HepG2 (cell line): ENCODE measurements around the gene TTN.

ENCODE experiments used
- PAX8 ChIP-seq: sonication (generic); formaldehyde crosslinking; IDR thresholded peaks from 2 replicates; pipeline ENCODE4 v1.8.0; 2022; ENCODE audit warnings: mild to moderate bottlenecking, missing genetic modification reagents, borderline replicate concordance
- TF ChIP-seq, protein P1 (sequence below): sonication (generic); formaldehyde crosslinking; IDR thresholded peaks from 2 replicates; pipeline ENCODE4 v1.5.0; 2020; ENCODE audit warnings: mild to moderate bottlenecking, missing genetic modification reagents, moderate library complexity
- TF ChIP-seq, protein P2 (sequence below): IDR thresholded peaks from 2 replicates; pipeline ENCODE4 v1.6.1; 2018; ENCODE audit warnings: missing genetic modification reagents

DNA sequence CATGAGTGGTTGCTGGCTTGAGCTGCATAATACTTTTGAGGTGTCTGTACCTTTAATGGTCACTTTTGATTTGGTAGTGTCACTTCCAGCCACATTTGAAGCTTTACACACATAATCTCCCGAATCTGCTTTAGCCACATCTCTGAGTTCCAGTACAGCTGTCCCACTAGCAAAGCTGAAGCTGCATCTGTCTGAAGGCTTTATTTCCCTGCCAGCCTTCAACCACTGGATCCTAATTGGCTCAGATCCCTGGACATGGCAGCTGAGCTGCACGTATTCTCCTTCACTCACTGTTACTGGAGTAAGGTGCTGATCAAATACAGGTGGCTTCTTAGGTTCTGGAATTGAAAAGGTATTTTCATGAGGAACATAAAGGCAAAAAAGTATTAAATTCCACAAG is 99.7 kb downstream of the TTN start:
- TF ChIP-seq PAX8 (CRISPR knock-in tag) = no peak
- TF ChIP-seq, protein P1, sequence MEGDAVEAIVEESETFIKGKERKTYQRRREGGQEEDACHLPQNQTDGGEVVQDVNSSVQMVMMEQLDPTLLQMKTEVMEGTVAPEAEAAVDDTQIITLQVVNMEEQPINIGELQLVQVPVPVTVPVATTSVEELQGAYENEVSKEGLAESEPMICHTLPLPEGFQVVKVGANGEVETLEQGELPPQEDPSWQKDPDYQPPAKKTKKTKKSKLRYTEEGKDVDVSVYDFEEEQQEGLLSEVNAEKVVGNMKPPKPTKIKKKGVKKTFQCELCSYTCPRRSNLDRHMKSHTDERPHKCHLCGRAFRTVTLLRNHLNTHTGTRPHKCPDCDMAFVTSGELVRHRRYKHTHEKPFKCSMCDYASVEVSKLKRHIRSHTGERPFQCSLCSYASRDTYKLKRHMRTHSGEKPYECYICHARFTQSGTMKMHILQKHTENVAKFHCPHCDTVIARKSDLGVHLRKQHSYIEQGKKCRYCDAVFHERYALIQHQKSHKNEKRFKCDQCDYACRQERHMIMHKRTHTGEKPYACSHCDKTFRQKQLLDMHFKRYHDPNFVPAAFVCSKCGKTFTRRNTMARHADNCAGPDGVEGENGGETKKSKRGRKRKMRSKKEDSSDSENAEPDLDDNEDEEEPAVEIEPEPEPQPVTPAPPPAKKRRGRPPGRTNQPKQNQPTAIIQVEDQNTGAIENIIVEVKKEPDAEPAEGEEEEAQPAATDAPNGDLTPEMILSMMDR (CRISPR knock-in tag) = no peak
- TF ChIP-seq, protein P2, sequence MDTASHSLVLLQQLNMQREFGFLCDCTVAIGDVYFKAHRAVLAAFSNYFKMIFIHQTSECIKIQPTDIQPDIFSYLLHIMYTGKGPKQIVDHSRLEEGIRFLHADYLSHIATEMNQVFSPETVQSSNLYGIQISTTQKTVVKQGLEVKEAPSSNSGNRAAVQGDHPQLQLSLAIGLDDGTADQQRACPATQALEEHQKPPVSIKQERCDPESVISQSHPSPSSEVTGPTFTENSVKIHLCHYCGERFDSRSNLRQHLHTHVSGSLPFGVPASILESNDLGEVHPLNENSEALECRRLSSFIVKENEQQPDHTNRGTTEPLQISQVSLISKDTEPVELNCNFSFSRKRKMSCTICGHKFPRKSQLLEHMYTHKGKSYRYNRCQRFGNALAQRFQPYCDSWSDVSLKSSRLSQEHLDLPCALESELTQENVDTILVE (CRISPR knock-in tag) = no peak
